A673 (cell line): ENCODE data around the gene ZEB2.

Experiments
- EZH2 ChIP-seq: fragments of 200-600 bp; sonication (generic); IDR thresholded peaks from 2 replicates; pipeline ENCODE4 v1.6.1; 2017; ENCODE audit warnings: borderline replicate concordance, low read depth, mild to moderate bottlenecking, mixed read lengths, antibody characterized with exemption, low read length; ENCODE audit not compliant: poor library complexity, severe bottlenecking
- TF ChIP-seq, protein P1 (sequence below): fragments of 300-800, 200-600 bp; sonication (generic); conservative IDR thresholded peaks from 2 replicates; pipeline ENCODE4 v1.5.1; 2017; ENCODE audit warnings: low read depth, mild to moderate bottlenecking, antibody characterized with exemption, low read length, moderate library complexity, mixed read lengths

DNA sequence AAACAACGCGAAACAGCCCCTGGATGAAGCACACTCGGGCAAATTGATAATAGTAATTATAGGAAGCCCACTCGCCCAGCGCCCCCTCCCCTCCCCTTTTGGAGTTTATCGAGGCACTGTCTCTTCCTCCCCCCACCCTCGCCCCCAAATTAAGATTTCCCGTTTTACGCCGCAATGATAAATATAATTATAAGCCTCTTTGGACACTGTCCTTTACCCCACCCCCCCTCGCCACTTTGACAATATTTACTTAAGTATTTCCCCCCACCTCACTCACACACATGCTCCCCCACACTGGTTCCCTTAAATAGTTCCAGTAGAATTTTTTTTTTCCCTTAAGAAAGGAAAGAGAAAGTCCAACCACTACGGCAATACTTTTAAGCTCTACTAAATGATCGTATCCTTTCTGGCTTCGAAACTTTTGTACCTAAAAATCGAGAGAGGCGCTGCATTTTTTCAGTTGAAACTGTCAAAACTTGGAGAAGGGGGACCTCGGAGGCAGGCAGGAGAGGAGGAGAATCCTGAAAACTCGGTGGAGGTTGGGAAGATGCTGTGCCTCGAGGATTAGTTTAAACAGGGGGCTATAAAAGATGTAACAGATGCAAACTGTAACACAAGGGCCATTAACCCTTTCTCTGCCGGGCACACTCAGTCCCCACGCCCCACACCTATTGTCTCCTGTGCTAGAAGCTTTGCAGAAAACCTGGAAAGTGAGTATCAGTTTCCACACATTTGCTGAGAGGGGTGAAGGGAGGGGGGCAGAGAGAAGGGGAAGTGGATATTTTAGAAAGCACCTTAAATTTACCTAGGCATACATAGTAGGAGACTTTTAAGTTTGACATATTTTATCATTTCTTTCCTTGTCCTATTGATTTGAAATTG lies 1.8 kb downstream of the ZEB2 start:
- TF ChIP-seq, protein P1, sequence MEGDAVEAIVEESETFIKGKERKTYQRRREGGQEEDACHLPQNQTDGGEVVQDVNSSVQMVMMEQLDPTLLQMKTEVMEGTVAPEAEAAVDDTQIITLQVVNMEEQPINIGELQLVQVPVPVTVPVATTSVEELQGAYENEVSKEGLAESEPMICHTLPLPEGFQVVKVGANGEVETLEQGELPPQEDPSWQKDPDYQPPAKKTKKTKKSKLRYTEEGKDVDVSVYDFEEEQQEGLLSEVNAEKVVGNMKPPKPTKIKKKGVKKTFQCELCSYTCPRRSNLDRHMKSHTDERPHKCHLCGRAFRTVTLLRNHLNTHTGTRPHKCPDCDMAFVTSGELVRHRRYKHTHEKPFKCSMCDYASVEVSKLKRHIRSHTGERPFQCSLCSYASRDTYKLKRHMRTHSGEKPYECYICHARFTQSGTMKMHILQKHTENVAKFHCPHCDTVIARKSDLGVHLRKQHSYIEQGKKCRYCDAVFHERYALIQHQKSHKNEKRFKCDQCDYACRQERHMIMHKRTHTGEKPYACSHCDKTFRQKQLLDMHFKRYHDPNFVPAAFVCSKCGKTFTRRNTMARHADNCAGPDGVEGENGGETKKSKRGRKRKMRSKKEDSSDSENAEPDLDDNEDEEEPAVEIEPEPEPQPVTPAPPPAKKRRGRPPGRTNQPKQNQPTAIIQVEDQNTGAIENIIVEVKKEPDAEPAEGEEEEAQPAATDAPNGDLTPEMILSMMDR: no peak
- no peak for TF ChIP-seq EZH2
